ENCODE results near the gene RNF207. TPM values are rescaled to one million over a fixed set of nuclear protein-coding genes. Genes with fewer than 3 reads are reported as not detected.

Gene RNF207
- total RNA-seq, 1 donor: 2.2 TPM

- DNase-seq (ENCODE audit: low read depth in 2 of 3, low spot score in 2 of 3): no peak
Observed at GRCh38 chr1:6265151-6265550, 59.2 kb downstream of the RNF207 start.

GRCh38 chr1:6266641-6267040 is 60.7 kb downstream of the RNF207 start:
- no peak for DNase-seq (ENCODE audit: low read depth in 2 of 3, low spot score in 2 of 3)

- DNase-seq (ENCODE audit: low read depth in 2 of 3, low spot score in 2 of 3): no peak
Observed at GRCh38 chr1:6267686-6268322, 61.9 kb downstream of the RNF207 start.

- DNase-seq (ENCODE audit: low read depth in 2 of 3, low spot score in 2 of 3): no peak
Observed at GRCh38 chr1:6268415-6268814, 62.5 kb downstream of the RNF207 start.

DNA sequence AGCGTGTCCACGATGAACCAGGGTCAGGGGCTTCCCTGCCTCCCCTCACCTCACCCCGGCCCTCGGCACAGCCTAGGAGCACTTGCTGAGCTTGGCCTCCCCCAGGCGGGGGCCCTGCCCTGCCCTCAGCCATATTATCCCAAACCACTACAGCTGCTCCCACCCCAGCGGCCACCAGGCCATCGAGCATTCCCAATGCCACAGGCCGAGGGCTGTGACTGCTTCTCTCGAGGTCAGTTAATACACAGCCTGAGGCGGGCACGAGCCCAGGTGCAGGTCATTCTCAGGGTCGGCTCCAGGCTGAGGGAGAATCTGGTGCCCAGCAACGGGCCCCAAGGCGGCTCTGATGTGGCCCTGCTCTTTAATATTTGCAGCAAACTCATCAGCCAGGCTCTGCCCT is 63.4 kb downstream of the RNF207 start:
- DNase-seq (ENCODE audit: low read depth in 2 of 3, low spot score in 2 of 3): no peak

DNA sequence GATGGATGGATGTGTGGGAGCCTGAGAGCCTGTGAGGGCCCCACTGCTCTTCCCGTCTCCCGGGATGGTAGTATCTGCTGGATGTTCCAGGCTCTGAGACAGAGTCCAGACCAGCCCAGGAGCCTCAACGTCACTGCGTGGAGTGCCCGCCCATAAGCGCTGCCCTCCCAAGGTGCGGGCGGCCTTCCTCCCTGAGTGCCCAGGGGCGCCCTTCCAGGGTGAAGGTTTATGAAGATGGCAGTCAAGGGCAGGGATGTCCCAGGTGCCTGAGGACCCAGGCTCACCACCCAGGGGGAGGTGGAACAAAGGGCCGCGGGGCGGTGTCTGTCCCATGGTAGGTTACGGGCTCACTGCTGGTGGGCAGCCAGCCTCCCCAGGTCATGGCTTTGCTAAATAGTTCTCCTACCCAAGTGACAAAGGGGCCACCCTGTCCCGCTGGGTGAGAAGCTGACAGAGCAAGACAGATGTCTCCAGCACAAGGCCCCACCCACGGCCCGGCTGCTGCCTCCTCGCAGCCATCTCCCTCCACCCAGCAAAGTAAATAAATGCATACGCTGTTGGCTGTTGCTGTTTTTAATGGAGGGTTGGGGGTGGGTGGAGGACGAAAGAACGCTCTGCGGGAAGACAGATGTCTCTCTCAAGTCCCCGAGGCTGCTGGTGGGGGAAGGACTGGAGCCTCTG is 63.9 kb downstream of the RNF207 start:
- no peak for DNase-seq (ENCODE audit: low read depth in 2 of 3, low spot score in 2 of 3)

DNA sequence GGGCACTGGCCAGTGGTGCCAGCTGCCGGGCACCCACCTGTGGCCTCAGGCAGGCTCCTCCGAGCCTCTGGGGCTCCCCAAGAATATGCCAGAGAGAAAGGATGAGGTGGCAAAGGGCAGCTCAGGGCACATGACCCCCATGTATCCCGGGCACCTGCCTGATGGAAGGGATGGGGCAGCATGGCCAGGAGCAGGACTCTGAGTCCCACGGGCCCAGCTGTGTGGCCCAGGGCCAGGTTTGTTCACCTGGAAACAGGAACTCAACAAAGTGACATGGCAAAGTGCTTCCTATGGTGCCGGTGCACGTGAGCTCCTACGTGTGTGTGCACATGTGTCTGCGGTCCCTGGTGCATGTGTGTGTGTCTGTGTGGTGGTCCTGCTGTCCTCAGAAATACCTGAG is 64.5 kb downstream of the RNF207 start:
- no peak for DNase-seq (ENCODE audit: low read depth in 2 of 3, low spot score in 2 of 3)

Other genes with a start within 250 kb of the RNF207 start
- 9.7 TPM for gene NPHP4, start 213.7 kb upstream of the RNF207 start, total RNA-seq
- 96.4 TPM for gene KCNAB2, start 160.2 kb upstream of the RNF207 start, total RNA-seq
- 0.54 TPM for gene CHD5, start 25.8 kb upstream of the RNF207 start, total RNA-seq
- gene RPL22, start 6.5 kb upstream of the RNF207 start, total RNA-seq: 68.1 TPM
- gene ICMT, start 29.8 kb downstream of the RNF207 start, total RNA-seq: 31.2 TPM
- not detected for gene HES3, start 38.1 kb downstream of the RNF207 start, total RNA-seq
- 0.54 TPM for gene GPR153, start 55.0 kb downstream of the RNF207 start, total RNA-seq
- gene ACOT7, start 187.6 kb downstream of the RNF207 start, total RNA-seq: 38.8 TPM
- gene HES2, start 213.8 kb downstream of the RNF207 start, total RNA-seq: under 0.01 TPM
- gene ESPN, start 218.7 kb downstream of the RNF207 start, total RNA-seq: 0.27 TPM